ENCODE results near the gene USP6NL.
"Not testable (repeated sequence)": the region's sequence is repeated elsewhere in the genome, so short reads cannot be mapped to it uniquely, and the experiment has no call there.

The USP6NL gene

GRCh38 chr10:11437391-11438142 lies 173.9 kb downstream of the USP6NL start:
- no peaks in the 10 kb centered on the region for H3K79me2 ChIP-seq (ENCODE audit: insufficient read depth, low read length)
- ATAC-seq (ENCODE audit: insufficient read depth, low read depth) = no peak
- H3K4me2 ChIP-seq (ENCODE audit: insufficient read depth, low read length) = no peak overlapping the region
- H2AFZ ChIP-seq (ENCODE audit: low read depth, low read length) = no peak overlapping the region
- no peak overlapping the region for H3K4me3 ChIP-seq (ENCODE audit: low read depth in 1 of 2, low read length in 2 of 2)
- H3K36me3 ChIP-seq (ENCODE audit: insufficient read depth, low read length) = no peaks in the 10 kb centered on the region
- no peak for TF ChIP-seq EZH2 (IDR thresholded peaks at IDR 0.05; ENCODE audit: borderline replicate concordance, low read depth, low read length, severe bottlenecking)
- TF ChIP-seq, protein P1, sequence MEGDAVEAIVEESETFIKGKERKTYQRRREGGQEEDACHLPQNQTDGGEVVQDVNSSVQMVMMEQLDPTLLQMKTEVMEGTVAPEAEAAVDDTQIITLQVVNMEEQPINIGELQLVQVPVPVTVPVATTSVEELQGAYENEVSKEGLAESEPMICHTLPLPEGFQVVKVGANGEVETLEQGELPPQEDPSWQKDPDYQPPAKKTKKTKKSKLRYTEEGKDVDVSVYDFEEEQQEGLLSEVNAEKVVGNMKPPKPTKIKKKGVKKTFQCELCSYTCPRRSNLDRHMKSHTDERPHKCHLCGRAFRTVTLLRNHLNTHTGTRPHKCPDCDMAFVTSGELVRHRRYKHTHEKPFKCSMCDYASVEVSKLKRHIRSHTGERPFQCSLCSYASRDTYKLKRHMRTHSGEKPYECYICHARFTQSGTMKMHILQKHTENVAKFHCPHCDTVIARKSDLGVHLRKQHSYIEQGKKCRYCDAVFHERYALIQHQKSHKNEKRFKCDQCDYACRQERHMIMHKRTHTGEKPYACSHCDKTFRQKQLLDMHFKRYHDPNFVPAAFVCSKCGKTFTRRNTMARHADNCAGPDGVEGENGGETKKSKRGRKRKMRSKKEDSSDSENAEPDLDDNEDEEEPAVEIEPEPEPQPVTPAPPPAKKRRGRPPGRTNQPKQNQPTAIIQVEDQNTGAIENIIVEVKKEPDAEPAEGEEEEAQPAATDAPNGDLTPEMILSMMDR (IDR thresholded peaks at IDR 0.05; ENCODE audit: borderline replicate concordance, extremely low read depth, low read length, poor library complexity, severe bottlenecking) = no peak
- H3K9me3 ChIP-seq (ENCODE audit: insufficient read depth, low read length, severe bottlenecking) = no peaks in the 10 kb centered on the region
- H3K27ac ChIP-seq (ENCODE audit: low read length) = no peak overlapping the region
- H3K4me1 ChIP-seq (ENCODE audit: insufficient read depth, low read length) = peaks cover 8% of the 10 kb centered on the region
- H4K20me1 ChIP-seq (ENCODE audit: insufficient read depth, low read length) = no peaks in the 10 kb centered on the region
- DNase-seq = no peak
- H3K9ac ChIP-seq (ENCODE audit: low read depth, low read length) = no peak overlapping the region
- no peaks in the 10 kb centered on the region for H3K27me3 ChIP-seq (ENCODE audit: insufficient read depth, low read length, poor library complexity)

DNA sequence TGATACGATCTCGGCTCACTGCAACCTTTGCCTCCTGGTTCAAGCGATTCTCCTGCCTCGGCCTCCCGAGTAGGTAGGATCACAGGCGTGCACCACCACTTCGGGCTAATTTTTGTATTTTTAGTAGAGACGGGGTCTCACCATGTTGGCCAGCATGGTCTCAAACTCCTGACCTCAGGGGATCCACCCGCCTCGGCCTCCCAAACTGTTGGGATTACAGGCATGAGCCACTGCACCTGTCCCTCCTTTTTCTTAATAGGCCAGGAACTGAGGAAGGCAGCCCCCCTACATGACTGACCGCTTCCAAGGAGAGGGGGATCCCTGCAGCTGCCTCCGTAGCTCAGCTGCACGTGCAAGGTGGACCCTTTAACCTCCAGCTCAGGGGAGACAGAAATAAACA lies 175.0 kb downstream of the USP6NL start:
- H3K4me2 ChIP-seq (ENCODE audit: insufficient read depth, low read length); H3K79me2 ChIP-seq (ENCODE audit: insufficient read depth, low read length); H3K27ac ChIP-seq (ENCODE audit: low read length); H3K27me3 ChIP-seq (ENCODE audit: insufficient read depth, low read length, poor library complexity); H3K9ac ChIP-seq (ENCODE audit: low read depth, low read length); H3K36me3 ChIP-seq (ENCODE audit: insufficient read depth, low read length); H2AFZ ChIP-seq (ENCODE audit: low read depth, low read length); ATAC-seq (ENCODE audit: insufficient read depth, low read depth); H3K4me1 ChIP-seq (ENCODE audit: insufficient read depth, low read length); DNase-seq; H4K20me1 ChIP-seq (ENCODE audit: insufficient read depth, low read length); H3K9me3 ChIP-seq (ENCODE audit: insufficient read depth, low read length, severe bottlenecking); H3K4me3 ChIP-seq (ENCODE audit: low read depth in 1 of 2, low read length in 2 of 2): not testable (repeated sequence)

DNA sequence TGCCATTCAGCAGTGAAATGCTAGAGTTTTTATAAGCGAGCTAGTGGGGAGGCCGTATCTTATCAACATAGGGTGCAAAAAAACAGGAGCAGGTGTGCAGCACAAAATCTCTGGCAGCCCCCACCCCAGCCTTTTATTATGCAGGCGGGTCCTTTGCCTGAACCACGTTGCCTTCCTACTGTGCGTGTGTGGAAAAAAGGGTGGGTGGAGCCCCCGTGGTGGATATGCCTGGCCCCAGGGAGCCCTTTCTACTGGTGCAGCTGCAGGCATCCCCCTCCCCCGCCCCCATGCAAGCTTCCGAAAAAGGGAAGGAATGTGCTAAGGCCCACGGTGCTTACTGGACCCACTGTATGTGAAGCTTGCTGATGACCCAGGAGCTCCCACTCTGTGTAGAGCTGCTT lies 175.9 kb downstream of the USP6NL start:
- Histone ChIP-seq H2AFZ (ENCODE audit: low read depth, low read length) (no peak overlapping the region), H3K4me3 (ENCODE audit: low read depth in 1 of 2, low read length in 2 of 2) (no peak overlapping the region), H3K9ac (ENCODE audit: low read depth, low read length) (no peak overlapping the region), H4K20me1 (ENCODE audit: insufficient read depth, low read length) (no peaks in the 10 kb centered on the region), H3K36me3 (ENCODE audit: insufficient read depth, low read length) (no peaks in the 10 kb centered on the region), H3K79me2 (ENCODE audit: insufficient read depth, low read length) (no peaks in the 10 kb centered on the region), H3K27me3 (ENCODE audit: insufficient read depth, low read length, poor library complexity) (no peaks in the 10 kb centered on the region), H3K27ac (ENCODE audit: low read length) (no peak overlapping the region), H3K9me3 (ENCODE audit: insufficient read depth, low read length, severe bottlenecking) (no peaks in the 10 kb centered on the region), H3K4me2 (ENCODE audit: insufficient read depth, low read length) (no peak overlapping the region), H3K4me1 (ENCODE audit: insufficient read depth, low read length) (peaks cover 8% of the 10 kb centered on the region)
- ATAC-seq (ENCODE audit: insufficient read depth, low read depth) (peak; percentile 44; the same call in 2 of the 3 replicates), DNase-seq (peak; percentile 38)
- no peak for TF ChIP-seq EZH2 (IDR thresholded peaks at IDR 0.05; ENCODE audit: borderline replicate concordance, low read depth, low read length, severe bottlenecking)
- TF ChIP-seq, protein P1 (IDR thresholded peaks at IDR 0.05; ENCODE audit: borderline replicate concordance, extremely low read depth, low read length, poor library complexity, severe bottlenecking) = no peak

- no peak overlapping the region for H3K9ac ChIP-seq (ENCODE audit: low read depth, low read length)
- no peaks in the 10 kb centered on the region for H3K79me2 ChIP-seq (ENCODE audit: insufficient read depth, low read length)
- H3K4me2 ChIP-seq (ENCODE audit: insufficient read depth, low read length) = no peak overlapping the region
- DNase-seq (no peak), ATAC-seq (ENCODE audit: insufficient read depth, low read depth) (no peak)
- peaks cover 8% of the 10 kb centered on the region for H3K4me1 ChIP-seq (ENCODE audit: insufficient read depth, low read length)
- H3K9me3 ChIP-seq (ENCODE audit: insufficient read depth, low read length, severe bottlenecking) = peaks cover 2% of the 10 kb centered on the region
- no peaks in the 10 kb centered on the region for H3K36me3 ChIP-seq (ENCODE audit: insufficient read depth, low read length)
- H3K4me3 ChIP-seq (ENCODE audit: low read depth in 1 of 2, low read length in 2 of 2) = no peak overlapping the region
- no peak overlapping the region for H3K27ac ChIP-seq (ENCODE audit: low read length)
- no peak overlapping the region for H2AFZ ChIP-seq (ENCODE audit: low read depth, low read length)
- TF ChIP-seq, protein P1 (IDR thresholded peaks at IDR 0.05; ENCODE audit: borderline replicate concordance, extremely low read depth, low read length, poor library complexity, severe bottlenecking) = peak; percentile 27
- no peak for TF ChIP-seq EZH2 (IDR thresholded peaks at IDR 0.05; ENCODE audit: borderline replicate concordance, low read depth, low read length, severe bottlenecking)
- H4K20me1 ChIP-seq (ENCODE audit: insufficient read depth, low read length) = no peaks in the 10 kb centered on the region
- H3K27me3 ChIP-seq (ENCODE audit: insufficient read depth, low read length, poor library complexity) = no peaks in the 10 kb centered on the region
Observed at GRCh38 chr10:11434324-11434723, 177.1 kb downstream of the USP6NL start.

Data from DND-41 (cell line).